Hematopoietic multipotent progenitor cell treated with erythropoietin and hydrocortisone succinate and interleukin-3 and kit ligand, for 15 days (in vitro differentiated cells): ENCODE measurements around the gene RSRC1.
"Not testable (repeated sequence)": the region's sequence is repeated elsewhere in the genome, so short reads cannot be mapped to it uniquely, and the experiment has no call there.

Experiments
- DNase-seq: peaks from one replicate; pipeline ENCODE4 v3.0.0-alpha.2; 2015; ENCODE audit warnings: low spot score

RSRC1 gene

GRCh38 chr3:158329696-158330441 is 220.0 kb downstream of the RSRC1 start:
- DNase-seq: not testable (repeated sequence)

GRCh38 chr3:158330870-158331269 is 221.0 kb downstream of the RSRC1 start:
- DNase-seq: no peak

DNA sequence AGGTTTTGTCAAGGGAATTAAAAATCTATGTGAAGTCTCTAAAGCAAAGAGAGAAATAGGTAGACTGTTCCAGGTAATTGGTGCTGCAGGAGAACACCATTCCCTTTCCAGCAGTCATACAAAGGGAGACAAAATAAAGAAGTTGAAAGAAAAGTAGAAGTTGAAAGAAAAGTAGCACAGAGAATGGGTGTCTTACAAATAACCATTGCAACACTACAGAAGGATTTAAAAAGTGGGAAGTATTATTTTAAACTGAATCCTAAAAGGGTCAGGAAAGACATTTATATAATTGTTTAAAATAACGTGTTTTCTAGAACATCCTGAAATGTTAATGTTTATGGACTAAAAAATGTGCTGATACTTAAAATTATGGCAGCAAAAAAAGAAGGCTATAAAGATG is 223.8 kb downstream of the RSRC1 start:
- DNase-seq: no peak

- no peak for DNase-seq
Measured at GRCh38 chr3:158337110-158337509, 227.2 kb downstream of the RSRC1 start.

DNA sequence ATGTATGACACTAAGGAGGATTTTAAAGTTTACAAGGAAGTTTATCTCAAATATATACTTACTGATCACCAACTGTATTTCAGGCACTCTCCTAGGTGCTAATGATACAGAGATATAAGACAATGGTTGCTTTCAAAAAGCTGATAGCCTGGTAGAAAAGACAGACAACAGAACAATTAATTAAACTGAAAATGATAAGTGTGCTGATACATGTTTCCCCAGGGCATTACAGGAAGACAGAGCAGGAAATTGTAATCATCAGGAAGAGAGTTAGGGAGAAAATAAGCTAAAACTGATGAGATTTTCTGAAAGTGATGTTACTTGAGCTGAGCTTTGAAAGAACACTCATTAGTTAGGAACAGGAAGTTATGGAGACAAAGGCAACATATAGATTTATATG is 229.7 kb downstream of the RSRC1 start:
- DNase-seq: no peak

DNA sequence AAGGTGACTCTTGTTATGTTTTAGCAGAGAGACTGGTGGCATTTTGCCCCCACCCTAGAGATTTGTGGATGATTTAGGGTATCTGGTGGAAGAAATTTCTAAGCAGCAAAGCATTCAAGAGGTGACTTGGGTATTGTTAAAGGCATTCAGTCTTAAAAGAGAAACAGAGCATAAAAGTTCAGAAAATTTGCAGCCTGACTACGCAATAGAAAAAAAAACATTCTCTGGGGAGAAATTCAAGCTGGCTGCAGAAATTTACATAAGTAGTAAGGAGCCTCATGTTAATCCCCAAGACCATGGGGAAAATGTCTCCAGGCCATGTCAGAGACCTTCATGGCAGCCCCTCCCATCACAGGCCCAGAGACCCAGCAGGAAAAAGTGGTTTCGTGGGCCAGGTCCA is 231.1 kb downstream of the RSRC1 start:
- DNase-seq: not testable (repeated sequence)

DNA sequence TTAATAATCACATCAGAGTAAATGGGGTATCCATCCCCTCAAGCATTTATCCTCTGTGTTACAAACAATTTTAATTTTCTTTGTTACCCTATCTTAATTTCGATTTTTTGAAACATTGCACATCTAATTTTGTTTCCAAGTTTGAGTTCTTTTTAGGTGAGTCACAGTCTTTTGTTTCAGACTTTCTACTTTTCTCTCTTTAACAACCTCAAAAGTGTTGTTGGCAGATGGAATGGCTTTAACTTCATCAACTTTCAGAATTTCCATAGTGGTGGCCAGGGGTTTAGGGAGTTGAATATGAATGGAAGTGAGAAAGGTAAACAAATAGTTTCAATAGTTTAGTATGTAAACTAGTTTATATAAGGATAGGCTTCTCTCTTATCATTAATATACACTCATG is 238.1 kb downstream of the RSRC1 start:
- no peak for DNase-seq

- DNase-seq: no peak
Measured at GRCh38 chr3:158350971-158351370, 241.1 kb downstream of the RSRC1 start.

DNA sequence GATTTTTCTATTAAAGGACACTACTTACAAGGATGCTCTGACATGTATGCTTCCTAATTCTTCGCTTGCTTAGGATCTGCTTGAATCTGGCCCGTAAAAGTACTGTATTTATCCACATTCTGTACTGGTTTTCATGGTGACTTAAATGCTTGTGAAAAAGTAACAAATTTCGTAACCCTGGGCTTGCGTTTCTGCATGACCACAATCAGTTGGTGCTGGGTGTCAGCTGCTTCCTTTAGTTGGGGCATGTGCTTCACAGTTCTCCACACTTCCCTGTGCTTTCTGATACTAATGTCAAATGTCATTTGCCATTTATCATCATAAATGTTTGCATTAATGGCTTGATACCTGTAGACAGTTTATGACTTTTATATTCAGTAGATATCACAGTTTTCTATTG is 242.7 kb downstream of the RSRC1 start:
- no peak for DNase-seq

GRCh38 chr3:158354713-158355112 is 244.8 kb downstream of the RSRC1 start:
- DNase-seq: no peak

GRCh38 chr3:158355623-158356588 is 246.0 kb downstream of the RSRC1 start:
- DNase-seq: no peak

GRCh38 chr3:158359339-158359738 is 249.4 kb downstream of the RSRC1 start:
- DNase-seq: no peak

GRCh38 chr3:158360756-158361448 is 251.0 kb downstream of the RSRC1 start:
- DNase-seq: no peak

GRCh38 chr3:158368271-158368670 is 258.4 kb downstream of the RSRC1 start:
- DNase-seq: no peak

DNA sequence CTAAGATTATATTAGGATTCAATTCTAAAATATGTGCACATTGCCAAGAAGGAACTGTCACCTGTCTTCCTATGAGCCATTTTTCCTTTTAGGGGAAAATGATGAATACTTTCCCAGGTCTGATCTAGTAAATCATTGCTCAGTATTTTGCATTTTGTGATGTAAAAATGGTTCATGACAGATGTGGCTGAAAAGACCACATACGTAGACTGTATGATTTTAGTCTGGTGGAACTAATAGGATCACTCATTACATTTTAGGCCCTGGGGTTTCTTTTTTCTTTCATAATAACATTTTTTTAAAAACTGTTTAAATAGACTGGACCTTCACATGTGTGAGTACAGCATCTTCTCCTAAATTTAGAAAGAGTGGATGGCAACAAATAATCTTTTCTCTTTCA is 259.4 kb downstream of the RSRC1 start:
- DNase-seq: no peak

- DNase-seq: no peak
Measured at GRCh38 chr3:158379517-158379916, 269.6 kb downstream of the RSRC1 start.

- DNase-seq: no peak
Measured at GRCh38 chr3:158381262-158381868, 271.5 kb downstream of the RSRC1 start.

DNA sequence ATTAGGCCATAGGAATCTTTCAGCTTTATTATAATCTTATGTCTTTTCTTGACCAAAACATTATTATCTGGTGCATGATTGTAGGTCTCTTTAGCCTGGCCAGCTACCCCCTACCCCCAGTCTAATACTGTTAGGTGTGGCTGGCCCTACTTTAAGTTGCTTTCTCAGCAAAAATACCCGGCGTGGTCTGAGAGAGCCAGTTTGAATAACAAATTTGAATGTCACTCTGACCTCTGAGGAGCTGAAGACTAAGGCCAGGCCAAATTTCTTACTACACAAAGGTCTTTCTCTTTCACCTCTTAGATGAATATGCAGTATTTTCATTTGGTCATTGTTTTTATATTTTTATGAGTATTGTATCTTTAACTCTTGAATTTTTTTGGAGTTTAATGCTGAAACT is 272.6 kb downstream of the RSRC1 start:
- no peak for DNase-seq

- no peak for DNase-seq
Measured at GRCh38 chr3:158384019-158384418, 274.1 kb downstream of the RSRC1 start.

- no peak for DNase-seq
Measured at GRCh38 chr3:158395421-158395820, 285.5 kb downstream of the RSRC1 start.

GRCh38 chr3:158402590-158402989 is 292.7 kb downstream of the RSRC1 start:
- no peak for DNase-seq

- DNase-seq: no peak
Measured at GRCh38 chr3:158403013-158403412, 293.1 kb downstream of the RSRC1 start.
